Nephron progenitor cell (in vitro differentiated cells): ENCODE results near the gene DNAJB5.
"Not testable (repeated sequence)": the region's sequence is repeated elsewhere in the genome, so short reads cannot be mapped to it uniquely, and the experiment has no call there.

ENCODE experiments used
- DNase-seq: peaks from one replicate; pipeline ENCODE4 v3.0.0; 2021
- H3K27ac Mint-ChIP-seq: 2 replicates; pipeline ENCODE4 v1.8.0; 2021; ENCODE audit warnings: mild to moderate bottlenecking, moderate library complexity, mixed read lengths
- H3K27me3 Mint-ChIP-seq: 2 replicates; pipeline ENCODE4 v1.8.0; 2021; ENCODE audit warnings: mild to moderate bottlenecking, low read depth, mixed read lengths; ENCODE audit not compliant: poor library complexity
- H3K36me3 Mint-ChIP-seq: 2 replicates; pipeline ENCODE4 v1.8.0; 2021; ENCODE audit warnings: low read depth, mixed read lengths
- H3K4me1 Mint-ChIP-seq: 2 replicates; pipeline ENCODE4 v1.8.0; 2021; ENCODE audit warnings: mixed read lengths
- H3K4me3 Mint-ChIP-seq: 2 replicates; pipeline ENCODE4 v1.8.0; 2021; ENCODE audit warnings: mild to moderate bottlenecking, moderate library complexity, mixed read lengths
- H3K9me3 Mint-ChIP-seq: 2 replicates; pipeline ENCODE4 v1.8.0; 2021; ENCODE audit warnings: mild to moderate bottlenecking, moderate library complexity, mixed read lengths
- TF ChIP-seq, protein P1 (sequence below): fragments of 200-600 bp; sonication (generic); IDR thresholded peaks from 2 replicates; pipeline ENCODE4 v1.5.0; 2021; ENCODE audit warnings: antibody characterized with exemption

The DNAJB5 gene

GRCh38 chr9:34989003-34989945, at the start of gene DNAJB5:
TSS of gene DNAJB5 (plus strand) at chr9:34989745. CDS start at chr9:34990631, 886 bp downstream.
- peak; percentile 98 for DNase-seq
- no peaks in the 10 kb centered on the region for H3K9me3 Mint-ChIP-seq
- peaks cover 81% of the 10 kb centered on the region for H3K4me1 Mint-ChIP-seq
- TF ChIP-seq, protein P1, sequence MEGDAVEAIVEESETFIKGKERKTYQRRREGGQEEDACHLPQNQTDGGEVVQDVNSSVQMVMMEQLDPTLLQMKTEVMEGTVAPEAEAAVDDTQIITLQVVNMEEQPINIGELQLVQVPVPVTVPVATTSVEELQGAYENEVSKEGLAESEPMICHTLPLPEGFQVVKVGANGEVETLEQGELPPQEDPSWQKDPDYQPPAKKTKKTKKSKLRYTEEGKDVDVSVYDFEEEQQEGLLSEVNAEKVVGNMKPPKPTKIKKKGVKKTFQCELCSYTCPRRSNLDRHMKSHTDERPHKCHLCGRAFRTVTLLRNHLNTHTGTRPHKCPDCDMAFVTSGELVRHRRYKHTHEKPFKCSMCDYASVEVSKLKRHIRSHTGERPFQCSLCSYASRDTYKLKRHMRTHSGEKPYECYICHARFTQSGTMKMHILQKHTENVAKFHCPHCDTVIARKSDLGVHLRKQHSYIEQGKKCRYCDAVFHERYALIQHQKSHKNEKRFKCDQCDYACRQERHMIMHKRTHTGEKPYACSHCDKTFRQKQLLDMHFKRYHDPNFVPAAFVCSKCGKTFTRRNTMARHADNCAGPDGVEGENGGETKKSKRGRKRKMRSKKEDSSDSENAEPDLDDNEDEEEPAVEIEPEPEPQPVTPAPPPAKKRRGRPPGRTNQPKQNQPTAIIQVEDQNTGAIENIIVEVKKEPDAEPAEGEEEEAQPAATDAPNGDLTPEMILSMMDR, result no peak
- H3K27ac Mint-ChIP-seq, result peak within 1 kb of the TSS; percentile 95
- peaks cover under 1% of the 10 kb centered on the region for H3K27me3 Mint-ChIP-seq
- H3K4me3 Mint-ChIP-seq, result peak within 1 kb of the TSS; percentile 86
- H3K36me3 Mint-ChIP-seq, result no peaks in the 10 kb centered on the region

- H3K27me3 Mint-ChIP-seq, result peaks cover 11% of the 10 kb centered on the region
- H3K36me3 Mint-ChIP-seq, H3K9me3 Mint-ChIP-seq, DNase-seq, H3K27ac Mint-ChIP-seq, H3K4me3 Mint-ChIP-seq, H3K4me1 Mint-ChIP-seq: not testable (repeated sequence)
Observed at GRCh38 chr9:34939989-34940388, 49.6 kb upstream of the DNAJB5 start.

- TF ChIP-seq, protein P1, result no peak
- Mint-ChIP-seq H3K27me3 (peaks cover 34% of the 10 kb centered on the region), H3K4me3 (no peak overlapping the region), H3K4me1 (no peaks in the 10 kb centered on the region), H3K27ac (no peak overlapping the region), H3K36me3 (no peaks in the 10 kb centered on the region), H3K9me3 (peaks cover 5% of the 10 kb centered on the region)
- no peak for DNase-seq
Observed at GRCh38 chr9:34948451-34948850, 41.1 kb upstream of the DNAJB5 start.

DNA sequence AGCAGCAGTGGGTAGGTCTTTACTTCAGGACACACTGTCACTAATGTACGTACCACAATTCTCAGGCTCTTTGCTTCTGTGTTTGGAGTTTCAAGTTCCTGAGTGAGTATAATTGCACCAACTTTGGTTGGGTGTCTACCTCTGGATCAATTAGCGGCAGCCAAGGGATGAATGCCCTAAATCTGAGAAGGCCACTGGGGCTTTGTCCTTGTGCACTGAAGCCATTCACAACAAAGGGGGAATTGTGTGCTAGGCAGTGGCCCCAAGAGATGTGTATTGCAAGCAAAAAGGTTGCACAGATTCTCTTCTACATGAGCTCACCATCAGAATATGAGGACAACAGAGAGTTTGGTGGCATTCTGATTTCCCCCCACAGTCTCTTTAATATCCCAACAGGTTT, 35.3 kb upstream of the DNAJB5 start:
- H3K4me1 Mint-ChIP-seq, result no peaks in the 10 kb centered on the region
- H3K36me3 Mint-ChIP-seq, result no peaks in the 10 kb centered on the region
- peaks cover 5% of the 10 kb centered on the region for H3K9me3 Mint-ChIP-seq
- no peak overlapping the region for H3K4me3 Mint-ChIP-seq
- H3K27me3 Mint-ChIP-seq, result peaks cover 74% of the 10 kb centered on the region
- H3K27ac Mint-ChIP-seq, result no peak overlapping the region
- DNase-seq, result no peak
- TF ChIP-seq, protein P1, result no peak

GRCh38 chr9:34956066-34956465, 33.5 kb upstream of the DNAJB5 start:
- peaks cover 92% of the 10 kb centered on the region for H3K27me3 Mint-ChIP-seq
- not testable (repeated sequence) for H3K9me3 Mint-ChIP-seq, DNase-seq, H3K4me3 Mint-ChIP-seq, H3K4me1 Mint-ChIP-seq, H3K27ac Mint-ChIP-seq, H3K36me3 Mint-ChIP-seq

DNA sequence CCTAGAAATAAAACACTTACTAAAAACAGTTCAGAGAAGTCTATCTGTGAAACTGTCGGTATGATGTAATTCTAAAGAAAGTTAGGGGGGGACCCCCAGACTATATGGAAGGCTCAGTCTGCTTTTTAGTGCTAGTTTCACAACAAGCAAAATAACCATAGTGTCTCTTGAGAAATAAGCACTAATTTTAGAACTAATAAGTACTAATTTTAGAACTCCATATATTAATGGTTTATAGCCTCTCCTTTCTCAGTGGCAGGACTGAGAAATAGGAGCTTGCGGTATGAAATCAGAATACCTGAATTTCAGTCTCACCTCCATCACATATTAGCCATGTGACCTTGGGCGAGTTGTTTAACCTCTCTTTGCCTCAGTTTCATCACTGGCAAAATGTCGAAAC, 32.9 kb upstream of the DNAJB5 start:
- H3K4me1 Mint-ChIP-seq, result peaks cover under 1% of the 10 kb centered on the region
- peak overlapping the region; percentile 72 for H3K4me3 Mint-ChIP-seq
- no peaks in the 10 kb centered on the region for H3K36me3 Mint-ChIP-seq
- peaks cover 92% of the 10 kb centered on the region for H3K27me3 Mint-ChIP-seq
- TF ChIP-seq, protein P1, result no peak
- DNase-seq, result no peak
- no peak overlapping the region for H3K27ac Mint-ChIP-seq
- H3K9me3 Mint-ChIP-seq, result peaks cover 4% of the 10 kb centered on the region
